Calu3 (cell line): ENCODE measurements around the gene FDXACB1. TPM values are rescaled to one million over a fixed set of nuclear protein-coding genes. Genes with fewer than 3 reads are reported as not detected.
A peak's percentile ranks its signal among the peaks of the same experiment; 100 is the strongest.

Experiments
- Bru-seq: library from RNA; stranded (reverse); fragments of 400-500 nt; gene quantifications from one replicate; lab custom pipeline; 2021; lab: Mats Ljungman, UMichigan
- BruChase-seq, 2 experiments: library from RNA; stranded (reverse); fragments of 400-500 nt; gene quantifications; one replicate each; lab custom pipeline; 2021; lab: Mats Ljungman, UMichigan
- BruUV-seq: library from RNA; stranded (reverse); fragments of 400-500 nt; replicated peaks from 2 replicates; lab custom pipeline; 2021; lab: Mats Ljungman, UMichigan
- CTCF ChIA-PET: fragments of 300-600 bp; sonication (Branson Sonifier 250); formaldehyde crosslinking; loops from one replicate; lab custom pipeline; 2022; ENCODE audit warnings: antibody characterized with exemption; lab: Charles Lee
- DNase-seq: peaks from one replicate; pipeline ENCODE4 v3.0.0; 2022
- H3K27ac Mint-ChIP-seq: one replicate; pipeline ENCODE4 v1.8.0; 2022; ENCODE audit warnings: mixed read lengths; ENCODE audit not compliant: unreplicated experiment
- H3K27me3 Mint-ChIP-seq: one replicate; pipeline ENCODE4 v1.8.0; 2022; ENCODE audit warnings: mixed read lengths; ENCODE audit not compliant: unreplicated experiment
- H3K36me3 Mint-ChIP-seq: one replicate; pipeline ENCODE4 v1.8.0; 2022; ENCODE audit warnings: mild to moderate bottlenecking, moderate library complexity, mixed read lengths; ENCODE audit not compliant: insufficient read depth, unreplicated experiment
- H3K4me1 Mint-ChIP-seq: one replicate; pipeline ENCODE4 v1.8.0; 2022; ENCODE audit warnings: mild to moderate bottlenecking, low read depth, mixed read lengths; ENCODE audit not compliant: unreplicated experiment
- H3K4me3 Mint-ChIP-seq: one replicate; pipeline ENCODE4 v1.8.0; 2022; ENCODE audit warnings: mild to moderate bottlenecking, low read depth, moderate library complexity, mixed read lengths; ENCODE audit not compliant: unreplicated experiment
- H3K9me3 Mint-ChIP-seq: one replicate; pipeline ENCODE4 v1.8.0; 2022; ENCODE audit warnings: low read depth, mixed read lengths; ENCODE audit not compliant: unreplicated experiment
- CTCF ChIP-seq: fragments of 200-600 bp; IDR thresholded peaks from one replicate; pipeline ENCODE4 v1.8.0; 2022; ENCODE audit warnings: antibody characterized with exemption; ENCODE audit not compliant: unreplicated experiment
- intact Hi-C: fragments of 100-400 bp; cut with micrococcal nuclease; formaldehyde crosslinking; loops from one replicate; pipeline ENCODE4 v1.10.0; 2022; ENCODE audit not compliant: unreplicated experiment
- long read RNA-seq: library from polyadenylated mRNA; stranded (forward); transcript quantifications from one replicate; pipeline ENCODE4 v2.0.0, GENCODE V29; 2022
- total RNA-seq: library from RNA; stranded (reverse); gene quantifications from 2 replicates; pipeline ENCODE4 v1.2.3, GENCODE V29; 2022

Gene FDXACB1
- total RNA-seq (1.7 and 1.8 TPM in 2 replicates), Bru-seq, nascent RNA (percentile 52 among the genes with signal in this experiment), BruChase-seq, experiment 1, labeled RNA remaining after a 6-hour chase (percentile 52 among the genes with signal in this experiment), BruChase-seq, experiment 2, labeled RNA remaining after a 2-hour chase (percentile 65 among the genes with signal in this experiment)
- long read RNA-seq, transcript FDXACB1-201 (5 exons, 2,789 nt), result major isoform, 6 of 7 reads
- long read RNA-seq, partial matches to known transcripts, result 1 of 7 reads
- long read RNA-seq, other reads (novel, unspliced or antisense), result 0 of 7 reads

- CTCF ChIA-PET, result interaction anchor here (1.2 kb wide), 1 partner anchor 103 kb away, joined by 6 read pairs; no protein-coding TSS in a partner anchor
- BruUV-seq, result no TSS peak
Measured at GRCh38 chr11:111878849-111879636, at the start of gene FDXACB1, which contains the start of gene CFAP68. Gene FDXACB1 (minus strand): TSS chr11:111879165. CDS start chr11:111879132, 33 bp downstream. Gene CFAP68 (plus strand): TSS chr11:111879541. CDS start chr11:111879561, 20 bp downstream.

GRCh38 chr11:111926505-111927391, 47.8 kb upstream of the FDXACB1 start:
- CTCF ChIA-PET, result interaction anchor here (0.6 to 1.7 kb wide), 5 partner anchors 9 to 322 kb away, joined by 3 to 11 read pairs (median 4); partner anchors contain the start of gene ALG9
- Mint-ChIP-seq H3K36me3 (peaks cover 12% of the 10 kb centered on the region), H3K27me3 (no peaks in the 10 kb centered on the region), H3K4me1 (peaks cover 23% of the 10 kb centered on the region), H3K9me3 (no peaks in the 10 kb centered on the region), H3K27ac (peak overlapping the region; percentile 68), H3K4me3 (peak overlapping the region; percentile 70)
- peak; percentile 95 for DNase-seq
- intact Hi-C loops, result loop anchor here (2.0 kb wide), 1 partner anchor 56 kb away; no protein-coding TSS in a partner anchor
- no TSS peak for BruUV-seq
- TF ChIP-seq CTCF, result no peak

More at GRCh38 chr11:111878849-111879636, at the start of gene FDXACB1, which contains the start of gene CFAP68:
- peak; percentile 93 for DNase-seq
- TF ChIP-seq CTCF, result peak; percentile 78
- Mint-ChIP-seq H3K4me3 (peak within 1 kb of the TSS; percentile 80), H3K4me1 (peaks cover 9% of the 10 kb centered on the region), H3K36me3 (peaks cover 19% of the 10 kb centered on the region), H3K27me3 (no peaks in the 10 kb centered on the region), H3K27ac (peak within 1 kb of the TSS; percentile 93), H3K9me3 (no peaks in the 10 kb centered on the region)
- intact Hi-C loops, result loop anchor here (1.0 to 10.0 kb wide), 2 partner anchors 103 to 196 kb away; partner anchors contain the start of genes NKAPD1 and PIH1D2

- Mint-ChIP-seq H3K27ac (no peak overlapping the region), H3K4me1 (peaks cover 23% of the 10 kb centered on the region), H3K4me3 (no peak overlapping the region), H3K9me3 (no peaks in the 10 kb centered on the region), H3K36me3 (peaks cover 12% of the 10 kb centered on the region), H3K27me3 (no peaks in the 10 kb centered on the region)
- no peak for DNase-seq
- intact Hi-C loops, result loop anchor here (2.0 kb wide), 1 partner anchor 57 kb away; no protein-coding TSS in a partner anchor
- no TSS peak for BruUV-seq
- CTCF ChIA-PET, result interaction anchor here (0.9 kb wide), 1 partner anchor 321 kb away, joined by 3 read pairs; no protein-coding TSS in a partner anchor
- TF ChIP-seq CTCF, result no peak
Measured at GRCh38 chr11:111925953-111926352, 47.0 kb upstream of the FDXACB1 start.
